ENCODE measurements around the gene LBH. TPM values are rescaled to one million over a fixed set of nuclear protein-coding genes. Genes with fewer than 3 reads are reported as not detected.

LBH gene
- total RNA-seq, 1 experiment from 2014 or later = 186 TPM

DNA sequence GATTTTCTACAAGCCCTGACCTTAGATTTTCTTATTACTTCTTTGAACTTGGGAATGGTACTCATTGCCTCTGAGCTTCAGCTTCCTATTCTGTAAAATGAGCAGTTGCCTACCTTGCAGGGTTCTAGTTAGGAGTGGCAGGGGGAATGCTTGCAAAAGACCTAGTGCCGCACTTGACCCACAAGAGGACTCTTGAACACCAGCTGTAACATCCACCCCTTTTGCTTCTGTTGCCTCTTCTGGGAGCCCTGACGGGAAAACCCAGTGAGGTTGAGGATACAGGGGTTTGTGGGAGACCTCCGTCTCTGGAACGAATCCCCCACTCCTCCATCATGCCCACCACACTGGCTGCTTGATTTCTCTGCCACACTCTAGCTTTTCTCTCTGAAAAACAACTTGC, 27.1 kb upstream of the LBH start:
- Histone ChIP-seq H3K4me3 (no peak overlapping the region), H3K9me3 (replicated peaks) (no peaks in the 10 kb centered on the region), H3K36me3 (no peaks in the 10 kb centered on the region), H3K27ac (no peak overlapping the region), H3K27me3 (replicated peaks) (no peaks in the 10 kb centered on the region), H3K4me1 (replicated peaks) (no peaks in the 10 kb centered on the region)
- no peak for DNase-seq (ENCODE audit: low read depth in 1 of 2, low spot score in 2 of 2)

DNA sequence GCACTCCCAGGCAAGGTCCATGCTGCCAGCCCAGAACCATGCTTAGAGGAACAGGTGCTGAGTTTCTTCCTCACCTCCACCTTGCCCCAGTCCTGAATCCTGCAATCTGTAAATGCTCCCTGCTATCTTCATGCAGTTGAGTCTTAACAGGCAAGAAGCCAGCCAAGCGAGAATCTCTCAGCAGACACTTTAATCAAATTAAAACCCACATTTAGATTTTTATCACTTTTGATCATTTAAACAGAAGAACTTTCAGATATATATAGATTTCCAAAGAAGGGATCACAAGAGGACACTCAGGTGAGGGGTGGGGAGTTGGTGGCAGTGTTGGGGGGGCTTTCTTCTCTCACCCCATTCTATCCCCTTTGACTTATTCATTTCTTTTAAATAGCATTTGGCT, 25.9 kb upstream of the LBH start:
- Histone ChIP-seq H3K4me3 (no peak overlapping the region), H3K36me3 (no peaks in the 10 kb centered on the region), H3K9me3 (replicated peaks) (no peaks in the 10 kb centered on the region), H3K4me1 (replicated peaks) (no peaks in the 10 kb centered on the region), H3K27ac (no peak overlapping the region), H3K27me3 (replicated peaks) (no peaks in the 10 kb centered on the region)
- no peak for DNase-seq (ENCODE audit: low read depth in 1 of 2, low spot score in 2 of 2)

DNA sequence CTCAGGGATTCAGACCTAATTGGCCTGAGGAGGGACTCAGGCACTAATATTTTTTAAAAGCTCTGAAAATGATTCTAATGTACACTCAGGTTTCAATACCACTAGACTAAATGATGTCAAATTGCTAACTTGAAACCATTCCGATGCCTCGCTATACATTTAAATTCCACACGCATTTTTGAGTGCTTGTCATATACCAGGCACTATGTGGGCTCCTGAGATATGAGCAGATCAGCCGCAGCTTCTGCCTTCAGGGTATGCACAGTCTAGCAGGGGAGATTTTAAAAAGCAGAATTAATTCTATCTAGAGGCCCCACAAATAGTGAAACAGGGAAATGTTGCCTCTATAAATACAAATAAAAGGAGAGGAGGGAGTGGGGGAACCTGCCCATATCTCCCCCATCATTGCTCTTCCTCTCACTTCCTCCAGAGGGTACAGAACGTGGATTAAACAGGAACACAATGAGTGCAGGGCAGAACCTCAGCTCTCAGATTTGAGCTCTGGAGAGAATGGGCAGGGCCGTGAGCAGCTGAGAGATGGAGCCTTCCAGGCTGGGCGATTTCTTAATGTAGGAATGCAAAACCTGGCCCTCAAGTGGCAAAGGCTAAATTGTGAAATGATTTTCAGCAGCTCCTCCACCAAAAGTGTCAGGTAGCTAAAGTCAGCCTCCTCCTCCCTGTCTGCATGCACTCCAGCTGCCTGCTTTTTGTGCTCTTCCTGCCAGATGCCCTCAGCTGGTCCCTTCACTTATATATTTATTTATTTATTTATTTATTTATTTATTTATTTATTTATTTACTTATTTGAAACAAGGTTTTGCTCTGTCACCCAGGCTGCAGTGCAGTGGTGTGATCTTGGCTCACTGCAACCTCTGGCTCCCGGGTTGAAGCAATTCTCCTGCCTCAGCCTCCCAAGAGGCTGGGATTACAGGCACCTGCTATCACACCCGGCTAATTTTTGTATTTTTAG, 24.6 kb upstream of the LBH start:
- Histone ChIP-seq H3K27me3 (replicated peaks) (no peaks in the 10 kb centered on the region), H3K9me3 (replicated peaks) (no peaks in the 10 kb centered on the region), H3K4me3 (no peak overlapping the region), H3K27ac (no peak overlapping the region), H3K4me1 (replicated peaks) (no peaks in the 10 kb centered on the region), H3K36me3 (no peaks in the 10 kb centered on the region)
- DNase-seq (ENCODE audit: low read depth in 1 of 2, low spot score in 2 of 2) = no peak

DNA sequence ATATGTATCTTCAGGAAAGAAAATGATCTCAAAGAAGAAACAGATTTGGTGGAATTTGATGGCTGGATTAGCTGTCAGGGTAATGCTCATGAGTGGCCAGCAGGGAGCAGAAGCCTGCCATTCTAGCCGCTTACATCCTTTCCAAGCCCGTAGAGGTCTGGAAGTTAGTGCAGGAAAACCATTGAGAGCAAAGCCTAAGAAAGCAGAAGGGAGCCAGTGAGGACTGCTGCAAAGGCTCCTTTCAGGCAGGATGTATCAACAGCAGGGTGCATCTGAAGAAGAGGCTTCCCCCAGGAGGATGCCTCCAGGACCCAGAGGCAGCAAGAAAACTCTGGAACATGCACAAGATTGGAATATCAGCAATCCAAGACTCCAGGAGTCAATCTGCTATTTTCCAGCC, 22.9 kb upstream of the LBH start:
- H3K27ac ChIP-seq = no peak overlapping the region
- no peaks in the 10 kb centered on the region for H3K4me1 ChIP-seq (replicated peaks)
- H3K27me3 ChIP-seq (replicated peaks) = no peaks in the 10 kb centered on the region
- no peak overlapping the region for H3K4me3 ChIP-seq
- no peaks in the 10 kb centered on the region for H3K36me3 ChIP-seq
- DNase-seq (ENCODE audit: low read depth in 1 of 2, low spot score in 2 of 2) = peak; percentile 54 to 62
- no peaks in the 10 kb centered on the region for H3K9me3 ChIP-seq (replicated peaks)

DNA sequence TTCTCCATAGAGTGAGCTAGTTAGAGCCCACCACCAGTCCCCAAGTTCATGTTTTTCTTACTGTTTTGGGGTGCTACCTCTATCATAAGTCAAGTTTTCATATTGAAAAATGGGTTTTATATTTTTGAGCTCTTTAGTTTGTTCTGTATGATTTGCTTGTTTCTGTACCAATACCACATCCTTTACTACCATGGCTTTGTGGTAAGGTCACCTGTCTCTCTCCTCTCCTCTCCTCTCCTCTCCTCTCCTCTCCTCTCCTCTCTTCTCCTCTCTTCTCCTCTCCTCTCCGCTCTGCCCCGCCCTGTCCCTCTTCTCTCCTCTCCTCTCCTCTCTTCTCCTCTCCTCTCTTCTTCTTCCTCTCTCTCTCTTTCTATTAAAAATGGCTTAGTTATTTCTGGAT, 22.1 kb upstream of the LBH start:
- no peaks in the 10 kb centered on the region for H3K9me3 ChIP-seq (replicated peaks)
- no peaks in the 10 kb centered on the region for H3K27me3 ChIP-seq (replicated peaks)
- no peaks in the 10 kb centered on the region for H3K4me1 ChIP-seq (replicated peaks)
- H3K4me3 ChIP-seq = no peak overlapping the region
- DNase-seq (ENCODE audit: low read depth in 1 of 2, low spot score in 2 of 2) = no peak
- no peaks in the 10 kb centered on the region for H3K36me3 ChIP-seq
- no peak overlapping the region for H3K27ac ChIP-seq

DNA sequence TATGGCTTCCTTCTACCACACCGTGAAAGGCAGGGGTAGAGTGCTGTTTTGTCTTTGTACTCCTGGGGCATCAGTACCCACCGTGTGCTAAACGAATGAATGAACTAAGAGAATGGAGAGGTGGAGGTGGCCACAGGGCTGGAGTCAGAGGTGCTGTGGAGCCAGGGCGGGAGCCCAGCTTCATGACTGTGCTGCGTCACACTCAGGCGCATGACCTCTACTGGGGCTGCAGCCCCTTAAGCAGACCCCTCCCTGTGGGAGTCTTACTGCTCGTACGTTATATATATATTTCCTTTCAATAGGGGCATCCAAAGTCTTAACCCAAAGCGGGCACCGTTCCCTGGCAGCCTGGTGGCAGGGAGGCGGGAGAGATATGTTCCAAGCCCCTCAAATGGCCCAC, 18.0 kb upstream of the LBH start:
- Histone ChIP-seq H3K27me3 (replicated peaks) (no peaks in the 10 kb centered on the region), H3K9me3 (replicated peaks) (no peaks in the 10 kb centered on the region), H3K36me3 (no peaks in the 10 kb centered on the region), H3K27ac (no peak overlapping the region), H3K4me3 (no peak overlapping the region), H3K4me1 (replicated peaks) (no peaks in the 10 kb centered on the region; the same call in 1 of the 2 replicates)
- DNase-seq (ENCODE audit: low read depth in 1 of 2, low spot score in 2 of 2) = no peak

DNA sequence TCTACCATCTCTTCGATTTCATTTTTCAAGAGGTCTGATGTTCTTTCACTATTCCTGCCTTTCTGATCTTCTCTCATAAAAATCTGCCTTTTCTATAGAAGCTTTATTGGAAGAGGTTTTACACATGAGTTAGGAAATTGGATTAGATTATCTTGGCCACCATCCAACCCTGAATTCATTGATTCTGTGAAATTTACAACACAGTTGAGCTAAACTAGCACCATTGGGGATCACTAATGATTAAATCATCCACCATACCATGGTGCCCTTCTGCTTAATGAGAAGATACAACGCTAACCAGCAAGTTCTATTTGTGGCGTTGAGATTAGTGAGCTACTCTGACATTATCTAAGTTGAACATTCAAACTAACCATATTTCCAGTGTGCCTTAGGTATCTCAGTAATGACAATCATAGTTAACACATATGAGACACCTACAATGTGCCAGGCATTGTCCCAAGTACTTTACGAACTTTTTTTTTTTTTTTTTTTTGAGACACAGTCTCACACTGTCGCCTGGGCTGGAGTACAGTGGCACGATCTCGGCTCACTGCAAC, 17.3 kb upstream of the LBH start:
- Histone ChIP-seq H3K9me3 (replicated peaks) (no peaks in the 10 kb centered on the region), H3K27me3 (replicated peaks) (no peaks in the 10 kb centered on the region), H3K4me1 (replicated peaks) (peaks cover 4% of the 10 kb centered on the region; the same call in 1 of the 2 replicates), H3K4me3 (no peak overlapping the region), H3K27ac (no peak overlapping the region), H3K36me3 (no peaks in the 10 kb centered on the region)
- no peak for DNase-seq (ENCODE audit: low read depth in 1 of 2, low spot score in 2 of 2)

DNA sequence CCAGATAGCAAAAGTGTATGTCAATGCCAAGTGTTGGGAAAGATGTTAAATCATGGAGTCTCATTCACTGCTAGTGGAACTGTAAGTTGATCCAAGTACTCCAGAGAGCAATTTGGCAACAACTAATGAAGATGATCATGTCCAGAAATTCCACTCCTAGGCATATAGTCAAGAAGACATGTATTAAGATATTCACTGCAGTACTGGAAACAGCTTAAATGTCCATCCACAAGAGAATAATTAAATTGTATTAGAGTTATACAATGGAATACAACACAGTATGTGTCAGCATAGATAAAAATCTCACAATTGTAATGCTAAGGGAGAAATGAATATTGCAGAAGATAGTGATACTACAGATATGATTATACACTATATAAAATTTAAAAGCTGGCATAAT, 15.2 kb upstream of the LBH start:
- H3K9me3 ChIP-seq (replicated peaks) = no peaks in the 10 kb centered on the region
- DNase-seq (ENCODE audit: low read depth in 1 of 2, low spot score in 2 of 2) = no peak
- no peak overlapping the region for H3K4me3 ChIP-seq
- H3K36me3 ChIP-seq = no peaks in the 10 kb centered on the region
- peaks cover 4% of the 10 kb centered on the region; the same call in 1 of the 2 replicates for H3K4me1 ChIP-seq (replicated peaks)
- H3K27ac ChIP-seq = no peak overlapping the region
- no peaks in the 10 kb centered on the region for H3K27me3 ChIP-seq (replicated peaks)

DNA sequence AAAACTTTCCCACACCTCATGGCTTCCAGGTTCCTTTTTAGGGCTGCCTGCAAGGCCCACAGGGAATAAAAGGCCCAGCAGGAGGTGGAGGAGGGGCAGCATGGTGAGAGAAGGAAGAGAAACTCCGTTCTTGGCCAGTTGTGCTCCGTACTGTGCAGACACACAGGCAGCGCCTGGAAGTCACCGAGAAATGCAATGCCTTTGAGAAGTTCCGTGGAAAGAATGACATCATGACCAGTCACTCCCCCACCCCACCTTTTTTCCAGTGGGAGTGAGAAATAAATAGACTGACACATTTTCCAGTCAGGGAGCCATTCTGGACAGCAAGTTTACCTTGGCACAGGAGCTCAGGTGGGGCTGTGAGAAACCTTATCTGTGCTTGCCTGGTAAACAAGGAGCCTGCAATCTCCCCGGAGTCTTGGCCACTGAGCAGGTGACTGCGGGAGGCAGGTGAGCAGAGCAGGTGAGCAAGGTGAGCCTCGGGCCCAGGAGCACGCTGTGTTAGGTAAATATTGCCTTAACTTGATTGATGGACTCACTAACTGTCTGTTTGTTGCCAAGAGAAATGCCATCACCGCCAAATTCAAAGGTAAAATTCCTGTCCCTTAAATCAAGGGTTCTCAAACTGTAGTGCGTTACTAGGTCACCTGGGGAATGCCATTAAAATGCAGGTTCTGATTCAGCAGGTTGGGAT, 13.5 kb upstream of the LBH start:
- Histone ChIP-seq H3K4me1 (replicated peaks) (peaks cover 4% of the 10 kb centered on the region; the same call in 1 of the 2 replicates), H3K27ac (no peak overlapping the region), H3K4me3 (no peak overlapping the region), H3K9me3 (replicated peaks) (no peaks in the 10 kb centered on the region), H3K36me3 (no peaks in the 10 kb centered on the region), H3K27me3 (replicated peaks) (no peaks in the 10 kb centered on the region)
- DNase-seq (ENCODE audit: low read depth in 1 of 2, low spot score in 2 of 2) = no peak

DNA sequence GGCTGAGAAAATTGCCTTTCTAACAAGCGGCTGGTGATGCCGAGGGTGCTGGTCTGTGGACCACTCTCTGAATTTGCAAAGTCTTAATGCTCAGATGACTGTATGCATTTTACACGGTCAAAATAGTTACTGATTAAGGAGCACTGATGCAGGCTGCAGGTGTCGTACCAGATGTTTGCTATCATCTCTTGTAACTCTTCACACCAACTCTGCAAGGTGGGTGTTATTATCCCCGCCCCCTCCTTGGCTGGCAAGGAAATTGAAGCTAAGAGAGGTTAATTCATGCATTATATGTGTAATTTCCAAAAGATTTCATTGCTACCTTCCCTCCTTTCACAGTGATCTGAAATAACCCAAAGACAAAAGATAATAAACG, 13.0 kb upstream of the LBH start:
- DNase-seq (ENCODE audit: low read depth in 1 of 2, low spot score in 2 of 2) = no peak
- Histone ChIP-seq H3K27ac (no peak overlapping the region), H3K9me3 (replicated peaks) (no peaks in the 10 kb centered on the region), H3K27me3 (replicated peaks) (no peaks in the 10 kb centered on the region), H3K4me3 (no peak overlapping the region), H3K4me1 (replicated peaks) (peaks cover 4% of the 10 kb centered on the region; the same call in 1 of the 2 replicates), H3K36me3 (no peaks in the 10 kb centered on the region)

DNA sequence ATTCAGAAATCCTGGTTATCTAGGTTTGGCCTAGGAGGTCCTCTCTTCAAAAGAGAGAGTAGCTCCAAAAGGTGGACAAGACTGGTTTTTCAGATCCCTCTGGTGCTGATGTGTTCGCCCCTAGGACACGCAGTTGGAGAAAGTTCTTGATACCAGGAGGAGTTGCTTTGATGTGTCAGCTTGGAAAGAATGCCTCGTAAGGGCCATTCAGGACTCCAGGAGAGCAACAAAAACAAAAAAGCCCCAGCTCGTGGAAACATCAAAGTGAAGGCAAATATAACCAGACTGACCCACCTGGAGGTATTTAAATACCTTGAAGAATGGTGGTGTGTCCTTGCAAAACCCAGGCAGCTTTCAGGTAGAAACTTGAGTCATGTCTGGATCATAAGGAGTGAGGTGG, 12.5 kb upstream of the LBH start:
- Histone ChIP-seq H3K9me3 (replicated peaks) (no peaks in the 10 kb centered on the region), H3K4me3 (no peak overlapping the region), H3K36me3 (no peaks in the 10 kb centered on the region), H3K4me1 (replicated peaks) (peaks cover 4% of the 10 kb centered on the region; the same call in 1 of the 2 replicates), H3K27ac (no peak overlapping the region), H3K27me3 (replicated peaks) (no peaks in the 10 kb centered on the region)
- DNase-seq (ENCODE audit: low read depth in 1 of 2, low spot score in 2 of 2) = no peak

DNA sequence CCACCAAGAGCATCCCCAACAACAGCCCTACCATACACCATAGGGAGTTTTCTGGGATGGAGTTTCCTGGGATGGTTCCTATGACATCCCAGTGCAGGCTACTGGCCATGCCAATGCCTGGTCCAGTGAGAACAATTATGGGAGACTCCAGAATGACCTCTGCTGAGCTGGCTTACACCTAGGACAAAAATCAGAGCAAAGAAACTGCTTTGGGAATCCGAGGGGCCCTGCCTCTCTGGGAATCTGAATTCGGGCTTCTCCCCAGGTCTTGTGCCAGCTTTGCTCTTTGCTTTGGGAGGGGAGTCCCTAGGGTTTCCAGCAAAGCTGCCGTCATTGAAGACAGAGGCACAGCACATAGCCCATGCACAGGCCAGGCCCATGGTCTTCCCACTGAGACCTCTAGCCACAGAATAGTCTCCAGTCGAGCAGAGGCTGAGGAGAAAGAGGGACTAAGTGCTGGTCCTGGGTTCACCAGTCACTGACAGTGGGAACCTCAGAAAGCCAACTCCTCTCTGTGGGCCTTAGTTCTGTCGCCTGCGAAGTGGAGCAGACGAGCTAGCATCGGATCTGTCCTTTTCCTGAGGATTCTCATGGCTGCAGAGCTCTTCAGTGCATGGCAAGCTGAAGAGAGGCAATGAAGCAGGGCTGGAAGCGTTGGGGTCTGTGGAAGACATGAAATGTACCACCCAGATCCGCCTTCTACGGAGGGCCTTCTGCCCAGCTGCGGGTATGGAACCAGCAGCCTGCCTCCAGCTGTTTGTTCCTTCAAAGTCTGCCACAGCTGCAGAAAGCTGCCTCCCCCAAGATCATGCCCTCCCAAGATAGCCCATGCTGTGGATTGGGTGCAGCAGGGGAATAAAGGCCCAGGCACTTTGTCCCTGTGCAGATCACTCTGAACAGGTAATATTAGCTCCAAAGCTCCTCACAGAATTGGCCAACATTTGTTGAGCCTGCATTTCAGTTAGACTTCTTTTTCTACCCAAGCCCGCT, 11.2 kb upstream of the LBH start:
- H3K9me3 ChIP-seq (replicated peaks) = no peaks in the 10 kb centered on the region
- no peak overlapping the region for H3K4me3 ChIP-seq
- H3K4me1 ChIP-seq (replicated peaks) = peaks cover 8% of the 10 kb centered on the region
- H3K27me3 ChIP-seq (replicated peaks) = no peaks in the 10 kb centered on the region
- DNase-seq (ENCODE audit: low read depth in 1 of 2, low spot score in 2 of 2) = no peak
- no peak overlapping the region for H3K27ac ChIP-seq
- no peaks in the 10 kb centered on the region for H3K36me3 ChIP-seq

DNA sequence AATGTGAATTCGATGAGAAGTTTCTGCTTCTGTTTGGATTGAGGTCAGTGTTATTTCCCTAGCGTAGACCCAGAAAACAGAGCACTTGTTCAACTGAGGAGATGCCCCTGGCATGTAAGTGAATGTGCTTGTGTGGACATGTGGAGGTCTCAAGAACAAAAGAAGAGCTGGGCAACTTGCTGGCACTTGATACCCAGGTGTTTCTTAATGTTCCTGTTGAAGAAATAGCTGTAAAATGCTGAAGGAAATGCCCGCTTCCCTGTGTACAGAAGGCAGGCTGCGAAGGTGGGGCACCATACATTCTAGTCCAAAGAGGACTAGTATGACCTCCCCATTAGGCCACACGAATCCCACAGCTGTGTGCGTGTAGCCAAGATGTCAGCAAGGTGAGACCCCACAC, 9.8 kb upstream of the LBH start:
- no peaks in the 10 kb centered on the region for H3K27me3 ChIP-seq (replicated peaks)
- H3K9me3 ChIP-seq (replicated peaks) = no peaks in the 10 kb centered on the region
- no peak for DNase-seq (ENCODE audit: low read depth in 1 of 2, low spot score in 2 of 2)
- no peaks in the 10 kb centered on the region for H3K36me3 ChIP-seq
- H3K4me1 ChIP-seq (replicated peaks) = peaks cover 21% of the 10 kb centered on the region
- H3K4me3 ChIP-seq = no peak overlapping the region
- H3K27ac ChIP-seq = no peak overlapping the region

All from SJSA1 (cell line).